AG09309 (cell line): ENCODE measurements around the gene IGHMBP2.
A peak's percentile ranks its signal among the peaks of the same experiment; 100 is the strongest.
"Not testable (repeated sequence)": the region's sequence is repeated elsewhere in the genome, so short reads cannot be mapped to it uniquely, and the experiment has no call there.

Experiments used
- DNase-seq: peaks from one replicate; pipeline ENCODE4 v3.0.0-alpha.2; 2010; ENCODE audit warnings: low read depth
- H3K4me3 ChIP-seq: 2 replicates; pipeline ENCODE4 v1.5.1; 2011; ENCODE audit warnings: mild to moderate bottlenecking, low read depth, low read length, moderate library complexity; ENCODE audit not compliant: control insufficient read depth
- CTCF ChIP-seq: IDR thresholded peaks from 2 replicates; pipeline ENCODE4 v1.5.1; 2011; ENCODE audit warnings: mild to moderate bottlenecking, low read depth, low read length, inconsistent platforms; ENCODE audit not compliant: insufficient read depth, control insufficient read depth; ENCODE audit errors: missing control alignments

IGHMBP2 gene

DNA sequence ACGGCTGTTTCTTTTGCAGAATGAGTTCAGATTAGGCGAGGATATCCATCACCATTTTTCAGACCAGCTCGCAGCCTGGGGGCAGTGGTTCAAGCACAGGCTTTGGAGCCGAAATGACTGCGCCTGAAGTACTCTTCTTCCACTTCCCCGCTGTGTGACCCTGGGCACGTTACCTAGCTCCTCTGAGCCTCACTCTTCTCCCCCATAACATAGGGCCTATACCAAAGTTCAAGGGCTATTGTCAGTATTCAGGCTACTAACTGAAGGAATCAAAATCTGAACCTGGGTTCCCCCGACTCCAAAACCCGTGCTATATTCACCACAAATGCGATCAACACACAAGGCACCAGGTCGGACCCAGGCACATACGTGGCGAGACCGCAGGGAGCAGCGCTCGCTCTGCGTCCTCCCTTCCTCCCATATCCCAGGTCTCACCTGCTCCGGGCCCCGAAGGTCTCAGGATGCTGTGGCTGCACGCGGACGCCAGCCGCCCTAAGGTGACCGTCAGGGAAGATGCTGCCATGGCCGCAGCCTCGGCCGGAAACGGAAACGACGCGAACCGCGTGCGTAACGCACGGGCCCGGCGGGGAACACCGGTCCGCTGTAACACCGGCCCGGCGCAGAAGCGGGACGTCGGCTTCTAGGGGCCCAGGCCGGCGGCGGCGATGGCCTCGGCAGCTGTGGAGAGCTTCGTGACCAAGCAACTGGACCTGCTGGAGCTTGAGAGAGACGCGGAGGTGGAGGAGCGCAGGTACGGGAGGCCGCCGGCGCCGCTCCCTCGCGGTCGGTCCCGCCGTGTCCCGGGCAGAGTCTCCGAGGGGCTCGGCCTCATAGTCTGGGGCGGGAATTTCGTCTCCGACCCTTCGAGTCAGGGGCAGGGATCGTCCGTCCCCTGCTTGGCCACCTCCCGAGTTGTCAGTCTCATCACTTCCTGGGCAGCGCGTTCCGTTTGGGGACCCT is at the start of gene IGHMBP2, which contains the start of gene MRPL21:
IGHMBP2 (plus strand) TSS at position 604 of the 960 bp plus-strand sequence; CDS start at position 666, 62 bp downstream.
MRPL21 (minus strand) TSS at position 545 of the 960 bp plus-strand sequence; CDS start at position 523, 22 bp downstream.
- peak within 1 kb of the TSS; percentile 98 for H3K4me3 ChIP-seq
- TF ChIP-seq CTCF: no peak
- peak; percentile 16 for DNase-seq

GRCh38 chr11:68854273-68854958 is 49.3 kb upstream of the IGHMBP2 start:
- no peak for DNase-seq
- H3K4me3 ChIP-seq: no peak overlapping the region; the same call in 1 of the 2 replicates
- no peak for TF ChIP-seq CTCF

GRCh38 chr11:68855205-68855981 is 48.3 kb upstream of the IGHMBP2 start:
- peak overlapping the region; percentile 65 for H3K4me3 ChIP-seq
- DNase-seq: no peak
- TF ChIP-seq CTCF: peak; percentile 32

GRCh38 chr11:68856425-68857030 is 47.2 kb upstream of the IGHMBP2 start:
- DNase-seq: not testable (repeated sequence)

DNA sequence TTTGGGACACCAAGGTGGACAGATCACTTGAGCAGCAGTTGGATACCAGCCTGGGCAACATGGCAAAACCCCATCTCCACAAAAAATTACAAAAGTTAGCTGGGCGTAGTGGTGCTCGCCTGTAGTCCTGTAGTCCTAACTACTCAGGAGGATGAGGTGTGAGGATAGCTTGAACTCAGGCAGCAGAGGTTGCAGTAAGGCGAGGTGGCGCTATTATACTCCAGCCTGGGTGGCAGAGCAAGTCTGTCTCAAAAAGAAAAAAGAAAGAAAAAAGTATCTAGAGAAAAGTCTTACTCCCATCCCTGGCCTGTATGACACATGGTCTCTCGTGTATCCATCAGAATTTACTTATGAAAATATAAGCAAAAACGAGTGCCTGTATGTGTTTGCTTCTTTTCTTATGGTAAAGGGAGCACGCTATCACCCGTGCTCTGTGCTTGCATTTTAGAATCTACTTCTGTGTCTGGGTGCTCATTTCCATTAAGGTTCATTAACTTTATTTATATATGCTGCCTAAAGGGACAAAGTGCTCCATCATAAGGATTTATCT is 46.6 kb upstream of the IGHMBP2 start:
- no peak overlapping the region for H3K4me3 ChIP-seq
- TF ChIP-seq CTCF: no peak
- no peak for DNase-seq

More at GRCh38 chr11:68856425-68857030, 47.2 kb upstream of the IGHMBP2 start:
- H3K4me3 ChIP-seq: not testable (repeated sequence)

- H3K4me3 ChIP-seq: no peak overlapping the region
- no peak for DNase-seq
- TF ChIP-seq CTCF: no peak
Observed at GRCh38 chr11:68859123-68859522, 44.6 kb upstream of the IGHMBP2 start.
